ENCODE results near the gene PRKCA. TPM values are rescaled to one million over a fixed set of nuclear protein-coding genes. Genes with fewer than 3 reads are reported as not detected.
A peak's percentile ranks its signal among the peaks of the same experiment; 100 is the strongest.

Gene PRKCA
- total RNA-seq, 1 experiment from 2014 or later = 29.6 TPM

DNA sequence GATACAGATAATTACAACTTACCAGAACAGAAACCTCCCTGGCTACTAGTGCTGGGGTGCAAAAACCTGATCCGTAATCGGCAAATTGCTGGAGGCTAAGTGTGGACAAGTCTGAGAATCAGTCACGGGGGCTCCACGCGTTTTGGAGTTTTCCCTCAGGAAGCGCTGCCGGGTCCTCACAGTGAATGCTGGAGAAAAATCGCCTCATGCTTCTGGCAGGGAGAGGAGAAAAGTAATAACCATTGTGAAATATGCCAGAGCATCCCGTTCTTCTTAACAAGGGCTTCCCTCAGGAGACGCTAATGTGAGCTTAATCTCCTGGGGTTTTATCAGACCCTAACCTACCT lies 453.5 kb downstream of the PRKCA start:
- intact Hi-C loops (cut with micrococcal nuclease; ENCODE audit: unreplicated experiment) = no loop called here
- Mint-ChIP-seq H3K4me1 (ENCODE audit: low read depth, unreplicated experiment) (no peaks in the 10 kb centered on the region), H3K27ac (ENCODE audit: unreplicated experiment) (no peak overlapping the region), H3K27me3 (ENCODE audit: insufficient read depth, unreplicated experiment) (no peaks in the 10 kb centered on the region), H3K4me3 (ENCODE audit: unreplicated experiment) (no peak overlapping the region), H3K36me3 (ENCODE audit: insufficient read depth, unreplicated experiment) (peaks cover 9% of the 10 kb centered on the region), H3K9me3 (ENCODE audit: unreplicated experiment) (no peaks in the 10 kb centered on the region)
- H3K4me3 ChIP-seq (ENCODE audit: low read depth, low read length) = no peak overlapping the region
- no peaks in the 10 kb centered on the region for H3K9me3 ChIP-seq
- no peaks in the 10 kb centered on the region for H3K36me3 ChIP-seq (ENCODE audit: control insufficient read depth, insufficient read depth, low read length)
- no peaks in the 10 kb centered on the region for H3K27me3 ChIP-seq (replicated peaks; ENCODE audit: control insufficient read depth, insufficient read depth, low read length)
- BruUV-seq (replicated peaks) = no TSS peak
- TF ChIP-seq, protein P1, sequence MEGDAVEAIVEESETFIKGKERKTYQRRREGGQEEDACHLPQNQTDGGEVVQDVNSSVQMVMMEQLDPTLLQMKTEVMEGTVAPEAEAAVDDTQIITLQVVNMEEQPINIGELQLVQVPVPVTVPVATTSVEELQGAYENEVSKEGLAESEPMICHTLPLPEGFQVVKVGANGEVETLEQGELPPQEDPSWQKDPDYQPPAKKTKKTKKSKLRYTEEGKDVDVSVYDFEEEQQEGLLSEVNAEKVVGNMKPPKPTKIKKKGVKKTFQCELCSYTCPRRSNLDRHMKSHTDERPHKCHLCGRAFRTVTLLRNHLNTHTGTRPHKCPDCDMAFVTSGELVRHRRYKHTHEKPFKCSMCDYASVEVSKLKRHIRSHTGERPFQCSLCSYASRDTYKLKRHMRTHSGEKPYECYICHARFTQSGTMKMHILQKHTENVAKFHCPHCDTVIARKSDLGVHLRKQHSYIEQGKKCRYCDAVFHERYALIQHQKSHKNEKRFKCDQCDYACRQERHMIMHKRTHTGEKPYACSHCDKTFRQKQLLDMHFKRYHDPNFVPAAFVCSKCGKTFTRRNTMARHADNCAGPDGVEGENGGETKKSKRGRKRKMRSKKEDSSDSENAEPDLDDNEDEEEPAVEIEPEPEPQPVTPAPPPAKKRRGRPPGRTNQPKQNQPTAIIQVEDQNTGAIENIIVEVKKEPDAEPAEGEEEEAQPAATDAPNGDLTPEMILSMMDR (IDR thresholded peaks at IDR 0.05; ENCODE audit: insufficient read depth in 1 of 2, low read depth in 1 of 2, low read length in 1 of 2, severe bottlenecking in 1 of 2, unreplicated experiment in 1 of 2) = no peak
- ChIA-PET CTCF (no interaction called here), POLR2A (no interaction called here)
- no peaks in the 10 kb centered on the region for H3K4me1 ChIP-seq
- no peak for DNase-seq

DNA sequence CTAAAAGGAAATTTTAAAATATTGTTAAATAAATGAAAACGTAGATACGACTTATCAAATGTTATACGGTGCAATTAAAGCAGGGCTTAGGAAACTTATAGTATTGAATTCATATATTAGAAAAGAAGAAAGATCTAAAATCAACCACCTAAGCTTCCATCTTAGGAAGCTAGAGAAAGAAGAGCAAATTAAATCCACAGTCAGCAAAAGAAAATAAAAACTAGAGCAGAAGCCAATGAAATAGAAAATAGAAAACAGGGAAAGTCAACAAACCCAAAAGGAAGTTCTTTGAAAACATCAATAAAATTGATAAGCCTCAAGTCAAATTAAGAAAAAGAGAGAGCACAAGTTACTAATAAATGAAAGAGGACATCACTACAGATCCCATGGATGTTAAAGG lies 457.9 kb downstream of the PRKCA start:
- H3K4me1 ChIP-seq = no peaks in the 10 kb centered on the region
- Mint-ChIP-seq H3K27ac (ENCODE audit: unreplicated experiment) (peak overlapping the region; percentile 15), H3K27me3 (ENCODE audit: insufficient read depth, unreplicated experiment) (no peaks in the 10 kb centered on the region), H3K4me1 (ENCODE audit: low read depth, unreplicated experiment) (no peaks in the 10 kb centered on the region), H3K4me3 (ENCODE audit: unreplicated experiment) (no peak overlapping the region), H3K9me3 (ENCODE audit: unreplicated experiment) (no peaks in the 10 kb centered on the region), H3K36me3 (ENCODE audit: insufficient read depth, unreplicated experiment) (peaks cover 4% of the 10 kb centered on the region)
- TF ChIP-seq, protein P1 (IDR thresholded peaks at IDR 0.05; ENCODE audit: insufficient read depth in 1 of 2, low read depth in 1 of 2, low read length in 1 of 2, severe bottlenecking in 1 of 2, unreplicated experiment in 1 of 2) = no peak
- no peaks in the 10 kb centered on the region for H3K36me3 ChIP-seq (ENCODE audit: control insufficient read depth, insufficient read depth, low read length)
- H3K9me3 ChIP-seq = no peaks in the 10 kb centered on the region
- ChIA-PET CTCF (no interaction called here), POLR2A (no interaction called here)
- intact Hi-C loops (cut with micrococcal nuclease; ENCODE audit: unreplicated experiment) = no loop called here
- H3K27me3 ChIP-seq (replicated peaks; ENCODE audit: control insufficient read depth, insufficient read depth, low read length) = no peaks in the 10 kb centered on the region
- DNase-seq = no peak
- BruUV-seq (replicated peaks) = no TSS peak
- no peak overlapping the region for H3K4me3 ChIP-seq (ENCODE audit: low read depth, low read length)

DNA sequence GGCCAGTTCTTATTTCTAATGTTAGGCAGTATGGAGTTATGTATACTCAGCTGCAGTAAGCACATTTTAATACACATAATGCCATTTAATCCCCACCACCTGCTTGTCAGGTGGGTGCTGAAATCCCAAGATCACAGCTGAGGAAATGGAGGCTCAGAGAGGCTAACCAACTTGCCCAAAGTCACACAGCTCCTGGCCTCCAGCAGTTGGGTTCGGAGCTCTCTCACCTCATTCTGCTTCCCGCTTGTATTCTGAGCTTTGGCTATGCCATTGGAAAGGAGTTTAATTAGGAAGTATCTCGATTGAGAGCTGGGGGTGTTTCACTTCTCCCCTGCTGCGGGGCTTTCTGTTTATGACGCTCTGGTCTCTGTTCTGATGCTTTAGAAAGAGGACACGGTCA lies 459.9 kb downstream of the PRKCA start:
- H3K4me3 Mint-ChIP-seq (ENCODE audit: unreplicated experiment) = no peak overlapping the region

More for the DNA sequence above, 459.9 kb downstream of the PRKCA start:
- Histone ChIP-seq H3K36me3 (ENCODE audit: control insufficient read depth, insufficient read depth, low read length) (no peaks in the 10 kb centered on the region), H3K27me3 (replicated peaks; ENCODE audit: control insufficient read depth, insufficient read depth, low read length) (no peaks in the 10 kb centered on the region), H3K4me3 (ENCODE audit: low read depth, low read length) (no peak overlapping the region), H3K9me3 (no peaks in the 10 kb centered on the region), H3K4me1 (no peaks in the 10 kb centered on the region)
- no peaks in the 10 kb centered on the region for H3K4me1 Mint-ChIP-seq (ENCODE audit: low read depth, unreplicated experiment)
- intact Hi-C loops (cut with micrococcal nuclease; ENCODE audit: unreplicated experiment) = no loop called here
- H3K9me3 Mint-ChIP-seq (ENCODE audit: unreplicated experiment) = no peaks in the 10 kb centered on the region
- H3K27me3 Mint-ChIP-seq (ENCODE audit: insufficient read depth, unreplicated experiment) = no peaks in the 10 kb centered on the region
- POLR2A ChIA-PET = no interaction called here
- BruUV-seq (replicated peaks) = no TSS peak
- no peak overlapping the region for H3K27ac Mint-ChIP-seq (ENCODE audit: unreplicated experiment)
- no peaks in the 10 kb centered on the region for H3K36me3 Mint-ChIP-seq (ENCODE audit: insufficient read depth, unreplicated experiment)
- TF ChIP-seq, protein P1 (IDR thresholded peaks at IDR 0.05; ENCODE audit: insufficient read depth in 1 of 2, low read depth in 1 of 2, low read length in 1 of 2, severe bottlenecking in 1 of 2, unreplicated experiment in 1 of 2) = no peak
- CTCF ChIA-PET = no interaction called here
- DNase-seq = no peak

Data from Caco-2 (cell line).